ENCODE measurements around the gene PSD4.

The PSD4 gene

GRCh38 chr2:113183703-113184102 lies 9.9 kb downstream of the PSD4 start:
- H3K4me3 ChIP-seq (ENCODE audit: insufficient read depth, low read length, poor library complexity, severe bottlenecking): no peak overlapping the region
- H3K27me3 ChIP-seq (ENCODE audit: low read length): no peaks in the 10 kb centered on the region
- peaks cover 3% of the 10 kb centered on the region; the same call in 1 of the 2 replicates for H4K20me1 ChIP-seq (ENCODE audit: low read depth, low read length)
- H3K4me2 ChIP-seq (ENCODE audit: low read depth, low read length, poor library complexity, severe bottlenecking): no peak overlapping the region
- H3K9ac ChIP-seq (ENCODE audit: low read length): no peak overlapping the region
- no peaks in the 10 kb centered on the region for H3K9me2 ChIP-seq (replicated peaks; ENCODE audit: insufficient read depth, low read length)
- H3F3A ChIP-seq (ENCODE audit: insufficient read depth): no peaks in the 10 kb centered on the region
- TF ChIP-seq EZH2phosphoT487 (conservative IDR thresholded peaks at IDR 0.05; ENCODE audit: low read length) (no peak), CTCF (IDR thresholded peaks at IDR 0.05; ENCODE audit: insufficient read depth, low read length, poor library complexity, severe bottlenecking) (no peak)
- H3K79me2 ChIP-seq (ENCODE audit: insufficient read depth, low read length): peaks cover 44% of the 10 kb centered on the region
- H3K9me3 ChIP-seq (ENCODE audit: insufficient read depth, low read length): no peaks in the 10 kb centered on the region
- H3K36me3 ChIP-seq (ENCODE audit: low read length): peaks cover 3% of the 10 kb centered on the region; the same call in 1 of the 2 replicates
- H3K27ac ChIP-seq (ENCODE audit: low read depth, low read length): no peak overlapping the region
- no peak overlapping the region for H2AFZ ChIP-seq (ENCODE audit: low read depth, low read length, severe bottlenecking)

- Histone ChIP-seq H3K9ac (ENCODE audit: low read length) (no peak overlapping the region), H3K79me2 (ENCODE audit: insufficient read depth, low read length) (peaks cover 34% of the 10 kb centered on the region), H3K4me2 (ENCODE audit: low read depth, low read length, poor library complexity, severe bottlenecking) (no peak overlapping the region), H3K9me3 (ENCODE audit: insufficient read depth, low read length) (no peaks in the 10 kb centered on the region), H3K9me2 (replicated peaks; ENCODE audit: insufficient read depth, low read length) (no peaks in the 10 kb centered on the region), H3K27ac (ENCODE audit: low read depth, low read length) (no peak overlapping the region), H2AFZ (ENCODE audit: low read depth, low read length, severe bottlenecking) (no peak overlapping the region), H4K20me1 (ENCODE audit: low read depth, low read length) (no peaks in the 10 kb centered on the region), H3K36me3 (ENCODE audit: low read length) (peaks cover 3% of the 10 kb centered on the region; the same call in 1 of the 2 replicates), H3K27me3 (ENCODE audit: low read length) (no peaks in the 10 kb centered on the region), H3F3A (ENCODE audit: insufficient read depth) (no peaks in the 10 kb centered on the region), H3K4me3 (ENCODE audit: insufficient read depth, low read length, poor library complexity, severe bottlenecking) (no peak overlapping the region)
- TF ChIP-seq EZH2phosphoT487 (conservative IDR thresholded peaks at IDR 0.05; ENCODE audit: low read length): no peak
- TF ChIP-seq CTCF (IDR thresholded peaks at IDR 0.05; ENCODE audit: insufficient read depth, low read length, poor library complexity, severe bottlenecking): no peak
Observed at GRCh38 chr2:113184531-113185230, 10.9 kb downstream of the PSD4 start.

- H3K9ac ChIP-seq (ENCODE audit: low read length): no peak overlapping the region
- H3K36me3 ChIP-seq (ENCODE audit: low read length): peaks cover 3% of the 10 kb centered on the region; the same call in 1 of the 2 replicates
- no peak overlapping the region for H3K27ac ChIP-seq (ENCODE audit: low read depth, low read length)
- no peaks in the 10 kb centered on the region; the same call in 1 of the 2 replicates for H4K20me1 ChIP-seq (ENCODE audit: low read depth, low read length)
- no peak overlapping the region for H2AFZ ChIP-seq (ENCODE audit: low read depth, low read length, severe bottlenecking)
- H3K9me2 ChIP-seq (replicated peaks; ENCODE audit: insufficient read depth, low read length): no peaks in the 10 kb centered on the region
- no peaks in the 10 kb centered on the region for H3F3A ChIP-seq (ENCODE audit: insufficient read depth)
- H3K4me3 ChIP-seq (ENCODE audit: insufficient read depth, low read length, poor library complexity, severe bottlenecking): no peak overlapping the region
- TF ChIP-seq CTCF (IDR thresholded peaks at IDR 0.05; ENCODE audit: insufficient read depth, low read length, poor library complexity, severe bottlenecking): no peak
- no peak for TF ChIP-seq EZH2phosphoT487 (conservative IDR thresholded peaks at IDR 0.05; ENCODE audit: low read length)
- H3K9me3 ChIP-seq (ENCODE audit: insufficient read depth, low read length): no peaks in the 10 kb centered on the region
- H3K79me2 ChIP-seq (ENCODE audit: insufficient read depth, low read length): peaks cover 36% of the 10 kb centered on the region
- no peaks in the 10 kb centered on the region for H3K27me3 ChIP-seq (ENCODE audit: low read length)
- no peak overlapping the region for H3K4me2 ChIP-seq (ENCODE audit: low read depth, low read length, poor library complexity, severe bottlenecking)
Observed at GRCh38 chr2:113185664-113186432, 12.1 kb downstream of the PSD4 start.
